ENCODE data around the gene EHBP1. TPM values are rescaled to one million over a fixed set of nuclear protein-coding genes. Genes with fewer than 3 reads are reported as not detected.
"Not testable (repeated sequence)": the region's sequence is repeated elsewhere in the genome, so short reads cannot be mapped to it uniquely, and the experiment has no call there.

Gene EHBP1
- polyA plus RNA-seq, 3 donors: 4.2 to 6.1 (median 6.0) TPM

DNA sequence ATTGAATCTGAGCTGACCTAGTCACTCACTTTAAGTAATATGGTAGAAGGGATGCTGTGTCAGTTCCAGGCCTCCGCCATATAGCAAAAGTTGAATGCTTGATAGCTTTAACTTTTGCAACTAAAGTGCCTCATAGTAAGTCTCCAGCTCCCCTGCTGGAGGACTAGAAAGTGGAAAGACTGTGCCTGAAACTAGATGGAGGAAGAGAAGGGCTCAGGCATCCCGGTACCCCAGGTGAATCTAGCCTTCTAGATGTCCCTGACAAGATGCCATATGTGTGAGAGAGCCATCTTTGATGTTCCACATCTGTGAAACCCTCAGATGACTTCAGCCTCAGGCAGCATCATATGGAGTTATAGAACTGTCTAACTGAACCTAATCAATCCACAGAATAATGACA, 366.2 kb downstream of the EHBP1 start:
- Histone ChIP-seq H3K9ac (ENCODE audit: insufficient read depth, low read length, poor library complexity, severe bottlenecking) (no peak overlapping the region), H3K79me2 (ENCODE audit: insufficient read depth, low read length) (no peaks in the 10 kb centered on the region), H4K20me1 (ENCODE audit: insufficient read depth, low read length) (no peaks in the 10 kb centered on the region), H3K4me1 (ENCODE audit: control insufficient read depth in 1 of 2, insufficient read depth in 2 of 2, low read length in 2 of 2) (no peaks in the 10 kb centered on the region), H3K27me3 (ENCODE audit: control insufficient read depth in 2 of 2, insufficient read depth in 2 of 2, low read length in 2 of 2) (peaks cover 28 to 32% of the 10 kb centered on the region in 2 donors), H3K36me3 (replicated peaks in 1 of 2; ENCODE audit: control insufficient read depth in 1 of 2, insufficient read depth in 2 of 2, low read length in 2 of 2) (no peaks in the 10 kb centered on the region), H3K4me2 (replicated peaks; ENCODE audit: extremely low read depth, low read length, poor library complexity, severe bottlenecking) (no peak overlapping the region), H3K9me3 (replicated peaks in 1 of 2; ENCODE audit: control insufficient read depth in 1 of 2, insufficient read depth in 1 of 2, low read length in 2 of 2) (no peaks in the 10 kb centered on the region), H2AFZ (ENCODE audit: insufficient read depth, low read depth, low read length, poor library complexity, severe bottlenecking) (no peak overlapping the region), H3K4me3 (replicated peaks in 1 of 3; ENCODE audit: low read depth in 2 of 3, low read length in 3 of 3) (no peak overlapping the region), H3K27ac (ENCODE audit: low read depth in 1 of 2, low read length in 2 of 2) (no peak overlapping the region)
- DNase-seq: no peak
- TF ChIP-seq, protein P1, sequence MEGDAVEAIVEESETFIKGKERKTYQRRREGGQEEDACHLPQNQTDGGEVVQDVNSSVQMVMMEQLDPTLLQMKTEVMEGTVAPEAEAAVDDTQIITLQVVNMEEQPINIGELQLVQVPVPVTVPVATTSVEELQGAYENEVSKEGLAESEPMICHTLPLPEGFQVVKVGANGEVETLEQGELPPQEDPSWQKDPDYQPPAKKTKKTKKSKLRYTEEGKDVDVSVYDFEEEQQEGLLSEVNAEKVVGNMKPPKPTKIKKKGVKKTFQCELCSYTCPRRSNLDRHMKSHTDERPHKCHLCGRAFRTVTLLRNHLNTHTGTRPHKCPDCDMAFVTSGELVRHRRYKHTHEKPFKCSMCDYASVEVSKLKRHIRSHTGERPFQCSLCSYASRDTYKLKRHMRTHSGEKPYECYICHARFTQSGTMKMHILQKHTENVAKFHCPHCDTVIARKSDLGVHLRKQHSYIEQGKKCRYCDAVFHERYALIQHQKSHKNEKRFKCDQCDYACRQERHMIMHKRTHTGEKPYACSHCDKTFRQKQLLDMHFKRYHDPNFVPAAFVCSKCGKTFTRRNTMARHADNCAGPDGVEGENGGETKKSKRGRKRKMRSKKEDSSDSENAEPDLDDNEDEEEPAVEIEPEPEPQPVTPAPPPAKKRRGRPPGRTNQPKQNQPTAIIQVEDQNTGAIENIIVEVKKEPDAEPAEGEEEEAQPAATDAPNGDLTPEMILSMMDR (IDR thresholded peaks at IDR 0.05): no peak
- 100% methylated on average over 2 of the region's 2 CpGs for whole genome bisulfite sequencing (ENCODE audit: insufficient coverage)
- Mint-ChIP-seq H3K4me1 (no peaks in the 10 kb centered on the region), H3K4me3 (no peak overlapping the region), H3K36me3 (no peaks in the 10 kb centered on the region), H3K27me3 (ENCODE audit: low read depth in 3 of 3) (peaks cover 21 to 29% (median 21%) of the 10 kb centered on the region in 3 donors), H3K27ac (no peak overlapping the region), H3K9me3 (peaks cover 0 to 5% (median 0%) of the 10 kb centered on the region in 7 donors)
- intact Hi-C loops (cut with micrococcal nuclease): no loop called here

DNA sequence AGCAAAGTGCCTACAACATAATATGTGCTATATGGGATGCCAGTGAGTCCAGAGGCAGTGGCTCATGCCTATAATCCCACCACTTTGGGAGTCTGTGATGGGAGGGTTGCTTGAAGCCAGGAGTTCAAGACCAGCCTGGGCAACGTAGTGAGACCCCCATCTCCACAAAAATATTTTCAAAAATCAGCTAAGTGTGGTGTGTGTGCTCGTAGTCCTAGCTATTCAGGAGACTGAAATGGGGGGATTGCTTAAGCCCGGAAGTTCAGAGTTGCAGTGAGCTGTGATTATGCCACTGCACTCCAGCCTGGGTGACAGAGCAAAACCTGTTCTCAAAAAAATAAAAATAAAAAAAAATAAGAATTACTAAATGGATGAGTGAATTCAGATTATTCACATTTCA, 368.5 kb downstream of the EHBP1 start:
- H3K36me3 ChIP-seq (replicated peaks in 1 of 2; ENCODE audit: control insufficient read depth in 1 of 2, insufficient read depth in 2 of 2, low read length in 2 of 2): no peaks in the 10 kb centered on the region
- H3K36me3 Mint-ChIP-seq: no peaks in the 10 kb centered on the region
- no peaks in the 10 kb centered on the region for H3K4me1 Mint-ChIP-seq
- DNase-seq: no peak
- H3K9ac ChIP-seq (ENCODE audit: insufficient read depth, low read length, poor library complexity, severe bottlenecking): no peak overlapping the region
- H2AFZ ChIP-seq (ENCODE audit: insufficient read depth, low read depth, low read length, poor library complexity, severe bottlenecking): no peak overlapping the region
- H3K4me3 ChIP-seq (replicated peaks in 1 of 3; ENCODE audit: low read depth in 2 of 3, low read length in 3 of 3): no peak overlapping the region
- no CpG with 5 or more reads among the region's 3 CpGs for WGBS (ENCODE audit: insufficient coverage)
- H3K27me3 ChIP-seq (ENCODE audit: control insufficient read depth in 2 of 2, insufficient read depth in 2 of 2, low read length in 2 of 2): peaks cover 13 to 14% of the 10 kb centered on the region in 2 donors
- H3K4me3 Mint-ChIP-seq: no peak overlapping the region
- H3K9me3 Mint-ChIP-seq: peaks cover 0 to 5% (median 0%) of the 10 kb centered on the region in 7 donors
- H3K27ac Mint-ChIP-seq: no peak overlapping the region
- H3K4me1 ChIP-seq (ENCODE audit: control insufficient read depth in 1 of 2, insufficient read depth in 2 of 2, low read length in 2 of 2): no peaks in the 10 kb centered on the region
- no peaks in the 10 kb centered on the region for H4K20me1 ChIP-seq (ENCODE audit: insufficient read depth, low read length)
- H3K4me2 ChIP-seq (replicated peaks; ENCODE audit: extremely low read depth, low read length, poor library complexity, severe bottlenecking): no peak overlapping the region
- TF ChIP-seq, protein P1 (IDR thresholded peaks at IDR 0.05): no peak
- H3K27ac ChIP-seq (ENCODE audit: low read depth in 1 of 2, low read length in 2 of 2): no peak overlapping the region
- H3K9me3 ChIP-seq (replicated peaks in 1 of 2; ENCODE audit: control insufficient read depth in 1 of 2, insufficient read depth in 1 of 2, low read length in 2 of 2): no peaks in the 10 kb centered on the region
- peaks cover 6 to 18% (median 13%) of the 10 kb centered on the region in 3 donors for H3K27me3 Mint-ChIP-seq (ENCODE audit: low read depth in 3 of 3)
- H3K79me2 ChIP-seq (ENCODE audit: insufficient read depth, low read length): no peaks in the 10 kb centered on the region
- intact Hi-C loops (cut with micrococcal nuclease): no loop called here

DNA sequence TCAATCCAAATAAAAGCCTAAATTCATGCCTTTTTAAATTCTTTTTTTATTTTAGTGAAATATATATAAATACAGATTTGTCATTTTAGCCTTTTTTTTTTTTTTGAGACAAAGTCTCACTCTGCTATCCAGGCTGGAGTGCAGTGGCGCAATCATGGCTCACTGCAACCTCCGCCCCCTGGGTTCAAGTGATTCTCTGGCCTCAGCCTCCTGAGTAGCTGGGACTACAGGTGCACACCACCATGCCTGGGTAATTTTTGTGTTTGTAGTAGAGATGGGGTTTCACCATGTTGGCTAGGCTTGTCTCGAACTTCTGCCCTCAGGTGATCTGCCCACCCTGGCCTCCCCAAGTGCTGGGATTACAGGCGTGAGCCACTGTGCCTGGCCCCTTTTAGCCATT, 368.9 kb downstream of the EHBP1 start:
- H3K79me2 ChIP-seq (ENCODE audit: insufficient read depth, low read length); H3K27ac Mint-ChIP-seq; H3K4me2 ChIP-seq (replicated peaks; ENCODE audit: extremely low read depth, low read length, poor library complexity, severe bottlenecking); H3K4me3 ChIP-seq (replicated peaks in 1 of 3; ENCODE audit: low read depth in 2 of 3, low read length in 3 of 3); H3K36me3 ChIP-seq (replicated peaks in 1 of 2; ENCODE audit: control insufficient read depth in 1 of 2, insufficient read depth in 2 of 2, low read length in 2 of 2); intact Hi-C loops (cut with micrococcal nuclease); H3K9me3 ChIP-seq (replicated peaks in 1 of 2; ENCODE audit: control insufficient read depth in 1 of 2, insufficient read depth in 1 of 2, low read length in 2 of 2); H2AFZ ChIP-seq (ENCODE audit: insufficient read depth, low read depth, low read length, poor library complexity, severe bottlenecking); H4K20me1 ChIP-seq (ENCODE audit: insufficient read depth, low read length); H3K4me3 Mint-ChIP-seq; H3K36me3 Mint-ChIP-seq; H3K4me1 ChIP-seq (ENCODE audit: control insufficient read depth in 1 of 2, insufficient read depth in 2 of 2, low read length in 2 of 2); H3K27ac ChIP-seq (ENCODE audit: low read depth in 1 of 2, low read length in 2 of 2); H3K9me3 Mint-ChIP-seq; H3K4me1 Mint-ChIP-seq; H3K9ac ChIP-seq (ENCODE audit: insufficient read depth, low read length, poor library complexity, severe bottlenecking); DNase-seq: not testable (repeated sequence)
- H3K27me3 ChIP-seq (ENCODE audit: control insufficient read depth in 2 of 2, insufficient read depth in 2 of 2, low read length in 2 of 2): peaks cover 9 to 12% of the 10 kb centered on the region in 2 donors
- peaks cover 6 to 16% (median 11%) of the 10 kb centered on the region in 3 donors for H3K27me3 Mint-ChIP-seq (ENCODE audit: low read depth in 3 of 3)
- no CpG with 5 or more reads among the region's 4 CpGs for WGBS (ENCODE audit: insufficient coverage)

Data from CD14-positive monocyte (primary cell).